Stimulated activated CD8-positive, alpha-beta memory T cell treated with anti-CD3 and anti-CD28 coated beads, Interleukin-15, amount 100 ng/mL, for 1 hour (primary cell): ENCODE results near the gene PTF1A.

Experiments used
- DNase-seq: peaks from one replicate; pipeline ENCODE4 v3.0.0-alpha.2; 2020; ENCODE audit warnings: low read depth

Gene PTF1A

DNA sequence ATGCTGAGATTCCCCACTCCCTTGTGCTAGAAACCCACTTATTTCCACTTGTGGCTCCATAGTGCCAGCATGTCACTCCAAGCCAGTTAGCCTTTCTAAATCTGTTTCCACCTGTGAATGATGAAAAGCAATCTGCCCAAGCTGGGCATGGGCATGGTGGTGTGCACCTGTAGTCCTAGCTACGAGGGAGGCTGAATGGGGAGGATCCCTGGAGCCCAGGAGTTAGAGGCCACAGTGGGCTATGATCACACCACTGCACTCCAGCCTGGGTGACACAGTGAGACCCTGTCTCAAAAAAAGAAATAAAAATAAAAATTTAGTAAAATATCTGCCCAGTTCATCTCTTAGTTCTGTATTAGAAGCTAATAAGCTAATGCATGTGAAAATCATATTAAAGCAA lies 5.0 kb upstream of the PTF1A start:
- no peak for DNase-seq

GRCh38 chr10:23189024-23189423 lies 3.1 kb upstream of the PTF1A start:
- DNase-seq = no peak

- no peak for DNase-seq
These were observed 994 bp upstream of the PTF1A start for GRCh38 chr10:23190872-23191763.

DNA sequence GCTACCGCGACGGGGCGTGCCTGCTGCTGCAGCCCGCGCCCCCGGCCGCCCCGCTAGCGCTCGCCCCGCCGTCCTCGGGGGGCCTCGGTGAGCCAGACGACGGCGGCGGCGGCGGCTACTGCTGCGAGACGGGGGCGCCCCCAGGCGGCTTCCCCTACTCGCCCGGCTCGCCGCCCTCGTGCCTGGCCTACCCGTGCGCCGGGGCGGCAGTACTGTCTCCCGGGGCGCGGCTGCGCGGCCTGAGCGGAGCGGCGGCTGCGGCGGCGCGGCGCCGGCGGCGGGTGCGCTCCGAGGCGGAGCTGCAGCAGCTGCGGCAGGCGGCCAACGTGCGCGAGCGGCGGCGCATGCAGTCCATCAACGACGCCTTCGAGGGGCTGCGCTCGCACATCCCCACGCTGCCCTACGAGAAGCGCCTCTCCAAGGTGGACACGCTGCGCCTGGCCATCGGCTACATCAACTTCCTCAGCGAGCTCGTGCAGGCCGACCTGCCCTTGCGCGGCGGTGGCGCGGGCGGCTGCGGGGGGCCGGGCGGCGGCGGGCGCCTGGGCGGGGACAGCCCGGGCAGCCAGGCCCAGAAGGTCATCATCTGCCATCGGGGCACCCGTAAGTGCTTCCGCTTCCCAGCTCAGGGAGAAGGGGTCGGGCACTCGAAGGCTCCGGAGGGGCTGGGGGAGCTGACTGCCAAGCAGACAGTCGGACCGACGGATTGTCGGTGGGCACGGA lies 761 bp downstream of the PTF1A start:
- DNase-seq = no peak

DNA sequence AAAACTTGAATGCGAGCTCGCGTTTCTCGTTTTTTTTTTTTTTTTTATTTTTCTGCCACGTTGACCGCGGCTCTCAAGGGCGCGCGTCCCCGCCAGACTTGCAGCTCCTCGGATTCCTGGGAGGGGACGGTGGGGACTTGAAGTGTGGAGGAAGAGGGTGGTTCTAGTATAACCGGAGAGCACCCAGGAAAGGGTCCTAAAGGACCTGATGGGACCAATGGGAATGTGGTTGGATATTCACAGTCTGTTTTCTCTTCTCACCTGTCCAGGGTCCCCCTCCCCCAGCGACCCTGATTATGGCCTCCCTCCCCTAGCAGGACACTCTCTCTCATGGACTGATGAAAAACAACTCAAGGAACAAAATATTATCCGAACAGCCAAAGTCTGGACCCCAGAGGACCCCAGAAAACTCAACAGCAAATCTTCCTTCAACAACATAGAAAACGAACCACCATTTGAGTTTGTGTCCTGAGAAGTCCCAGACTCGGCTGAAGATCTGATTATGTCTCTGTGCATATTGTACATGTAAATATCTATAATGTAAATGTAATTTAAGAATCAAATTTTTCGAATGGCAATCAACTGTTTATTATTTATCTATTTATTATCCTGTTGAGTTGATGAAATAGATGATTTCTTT lies 1.4 kb downstream of the PTF1A start:
- no peak for DNase-seq

DNA sequence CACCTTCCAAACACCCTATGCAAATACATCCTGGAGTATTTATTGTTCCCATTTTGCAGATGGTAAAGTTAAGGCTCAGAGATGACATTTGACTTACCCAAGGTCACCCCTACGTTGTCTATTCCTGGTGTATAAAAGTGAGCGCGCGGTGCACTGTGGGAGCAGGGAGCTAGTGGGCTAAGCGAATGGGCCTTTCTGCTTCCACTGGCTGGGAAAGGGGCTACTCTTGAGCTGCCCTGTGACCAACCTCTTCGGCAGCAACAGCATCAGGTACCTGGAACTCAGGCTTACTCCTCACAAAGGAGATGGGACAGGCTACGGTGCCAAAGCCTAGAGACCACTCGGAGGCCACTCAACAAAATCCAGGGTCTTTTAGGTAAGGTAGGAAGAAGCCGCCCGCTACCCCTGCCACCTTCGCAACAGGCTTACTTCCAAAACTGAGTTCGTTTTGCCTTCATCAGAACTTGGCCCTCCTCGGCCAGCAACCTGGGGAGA lies 2.4 kb downstream of the PTF1A start:
- DNase-seq = no peak

GRCh38 chr10:23194966-23195845 lies 3.1 kb downstream of the PTF1A start:
- DNase-seq = no peak

GRCh38 chr10:23195846-23196600 lies 3.9 kb downstream of the PTF1A start:
- DNase-seq = no peak

GRCh38 chr10:23196915-23197314 lies 4.8 kb downstream of the PTF1A start:
- DNase-seq = no peak

DNA sequence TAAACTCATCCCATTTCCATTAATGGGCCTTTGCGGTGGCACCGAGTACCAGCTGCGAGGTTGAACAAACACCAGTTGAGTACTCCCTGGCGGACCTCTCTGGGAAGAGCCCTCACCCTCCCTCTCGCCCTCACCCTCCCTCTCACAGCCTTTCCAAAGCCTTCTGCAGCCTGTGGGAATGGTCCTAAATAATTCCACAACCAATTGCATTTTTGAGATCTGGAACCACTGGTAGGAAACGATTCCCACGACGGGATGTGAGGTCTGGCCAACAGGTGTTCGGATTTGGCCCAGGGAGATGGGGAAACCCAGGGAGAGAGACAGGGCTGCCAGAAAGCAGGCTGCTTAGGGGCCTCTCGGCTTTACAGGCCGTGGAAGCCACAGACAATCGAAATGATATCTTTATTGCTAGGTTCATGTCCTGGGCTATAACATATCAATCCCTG lies 5.3 kb downstream of the PTF1A start:
- no peak for DNase-seq

- no peak for DNase-seq
These were observed 6.5 kb downstream of the PTF1A start for GRCh38 chr10:23198610-23198939.

GRCh38 chr10:23198940-23199767 lies 7.0 kb downstream of the PTF1A start:
- DNase-seq = no peak

DNA sequence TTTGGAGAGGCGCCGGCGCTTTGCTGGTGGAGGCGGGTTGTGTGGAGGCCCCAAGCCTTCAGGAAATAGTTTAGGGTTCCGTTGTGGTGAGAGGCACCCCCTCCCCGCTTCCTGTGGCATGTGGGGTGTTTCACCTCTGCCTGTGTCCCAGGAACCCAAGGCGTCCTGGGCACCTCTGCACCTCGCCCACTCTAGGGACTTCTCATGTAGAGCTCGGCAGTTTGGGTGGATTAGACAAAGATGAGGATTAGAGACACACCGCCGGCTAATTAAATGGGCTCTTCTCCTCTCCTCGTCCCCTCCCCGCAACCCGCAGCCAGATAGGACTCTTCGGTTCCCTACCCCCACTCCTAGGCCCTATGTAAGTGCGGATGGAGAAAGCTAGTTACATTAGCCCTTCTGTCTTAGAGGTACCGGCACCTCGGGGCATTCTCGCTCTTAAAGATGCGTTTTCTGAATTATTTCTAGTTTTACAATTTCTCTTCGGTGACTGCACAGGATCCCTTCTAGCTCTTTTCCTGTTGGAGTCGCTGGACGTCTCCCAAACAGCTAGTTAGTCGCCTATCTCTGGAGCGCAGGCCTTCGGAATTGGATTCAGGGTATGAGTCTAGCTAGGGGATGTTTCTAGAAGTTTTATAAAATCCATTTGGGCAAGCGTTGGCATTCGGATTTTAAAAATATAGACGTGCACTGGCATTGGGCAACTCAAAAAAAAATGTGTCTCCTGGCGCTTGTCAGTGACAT lies 7.8 kb downstream of the PTF1A start:
- DNase-seq = no peak

- no peak for DNase-seq
These were observed 8.5 kb downstream of the PTF1A start for GRCh38 chr10:23200586-23200985.

GRCh38 chr10:23200997-23201652 lies 9.0 kb downstream of the PTF1A start:
- DNase-seq = no peak

GRCh38 chr10:23201837-23202236 lies 9.7 kb downstream of the PTF1A start:
- DNase-seq = no peak

- no peak for DNase-seq
These were observed 10.7 kb downstream of the PTF1A start for GRCh38 chr10:23202779-23203178.

DNA sequence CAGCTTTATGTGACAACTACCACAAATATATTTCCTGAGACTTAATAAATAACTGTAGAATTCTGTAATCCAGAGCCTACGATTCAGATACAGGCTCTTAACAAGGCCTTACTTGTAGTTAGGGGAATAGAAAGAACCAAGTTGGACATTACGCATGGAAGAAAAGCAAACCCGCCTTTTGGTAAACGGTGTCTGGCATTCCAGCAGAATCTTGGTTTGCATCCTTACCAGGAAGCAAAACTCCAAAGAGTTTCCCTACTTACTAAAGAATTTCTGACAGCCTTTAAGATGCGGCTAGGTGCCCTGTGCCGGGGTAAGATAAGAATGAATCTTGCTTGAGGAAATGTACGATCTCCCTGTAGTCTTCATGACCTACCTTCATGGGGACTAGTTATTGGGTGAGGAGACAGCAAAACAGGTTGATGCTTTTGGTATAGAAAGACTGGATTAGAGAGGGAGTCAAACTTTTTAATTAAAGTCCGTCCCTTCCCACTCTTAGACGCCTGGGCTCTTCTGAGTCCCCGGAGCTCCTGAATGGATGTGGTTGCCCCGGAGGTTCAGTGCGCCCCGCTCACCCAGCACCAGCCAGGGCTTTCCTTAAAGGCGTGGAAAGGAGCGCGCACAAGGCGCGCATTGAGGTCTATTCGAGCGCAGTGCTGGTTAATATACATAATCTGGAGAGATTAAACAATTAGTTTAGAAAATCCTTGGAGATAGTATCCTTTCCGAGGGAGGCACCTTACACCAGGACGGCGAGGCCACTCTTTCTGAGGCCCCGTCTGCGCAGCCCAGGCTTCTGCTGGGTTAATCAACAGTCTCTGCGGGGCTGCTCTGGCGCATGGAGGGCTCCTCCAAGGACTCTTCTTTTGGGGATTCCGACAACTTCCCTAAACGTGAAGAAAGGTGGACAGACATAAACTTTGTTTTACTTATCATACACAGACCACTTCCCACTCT lies 11.5 kb downstream of the PTF1A start:
- no peak for DNase-seq
